GM21825 (cell line): ENCODE results near the gene ATXN2L.
"Not testable (repeated sequence)": the region's sequence is repeated elsewhere in the genome, so short reads cannot be mapped to it uniquely, and the experiment has no call there.

Source experiments
- ATAC-seq: cut with Tn5 transposase; IDR thresholded peaks from one replicate; pipeline ENCODE4 v1.9.1; 2021; ENCODE audit warnings: mild to moderate bottlenecking, moderate library complexity; ENCODE audit not compliant: unreplicated experiment

The ATXN2L gene

GRCh38 chr16:28837672-28838557, 15.1 kb downstream of the ATXN2L start:
- no peak for ATAC-seq

GRCh38 chr16:28838558-28838918, 15.7 kb downstream of the ATXN2L start:
- ATAC-seq, result no peak

- ATAC-seq, result no peak
These were observed 16.3 kb downstream of the ATXN2L start for GRCh38 chr16:28839004-28839639.

GRCh38 chr16:28839899-28840298, 17.1 kb downstream of the ATXN2L start:
- no peak for ATAC-seq

GRCh38 chr16:28842696-28843095, 19.9 kb downstream of the ATXN2L start:
- ATAC-seq, result no peak

GRCh38 chr16:28843766-28844165, 21.0 kb downstream of the ATXN2L start:
- ATAC-seq, result no peak

- no peak for ATAC-seq
These were observed 21.6 kb downstream of the ATXN2L start for GRCh38 chr16:28844226-28844885.

- no peak for ATAC-seq
These were observed 22.5 kb downstream of the ATXN2L start for GRCh38 chr16:28845293-28845692.

GRCh38 chr16:28845761-28846079, 22.9 kb downstream of the ATXN2L start:
- ATAC-seq, result peak; percentile 4

GRCh38 chr16:28846080-28846932, 23.5 kb downstream of the ATXN2L start, which contains the start of gene TUFM:
TUFM (minus strand) TSS chr16:28846348; CDS start chr16:28846269, 79 bp downstream.
- peak; percentile 87 for ATAC-seq

GRCh38 chr16:28846933-28847273, 24.1 kb downstream of the ATXN2L start:
- ATAC-seq, result peak; percentile 2

GRCh38 chr16:28858421-28858820, 35.6 kb downstream of the ATXN2L start:
- no peak for ATAC-seq

GRCh38 chr16:28859326-28859725, 36.5 kb downstream of the ATXN2L start:
- no peak for ATAC-seq

- ATAC-seq, result no peak
These were observed 41.4 kb downstream of the ATXN2L start for GRCh38 chr16:28863929-28864793.

- no peak for ATAC-seq
These were observed 42.3 kb downstream of the ATXN2L start for GRCh38 chr16:28865001-28865688.

GRCh38 chr16:28865722-28866453, 43.1 kb downstream of the ATXN2L start:
- ATAC-seq, result no peak

- ATAC-seq, result no peak
These were observed 43.6 kb downstream of the ATXN2L start for GRCh38 chr16:28866454-28866804.

GRCh38 chr16:28867241-28867640, 44.4 kb downstream of the ATXN2L start:
- no peak for ATAC-seq

- ATAC-seq, result not testable (repeated sequence)
These were observed 44.8 kb downstream of the ATXN2L start for GRCh38 chr16:28867646-28868045.
